Neural progenitor cell (in vitro differentiated cells): ENCODE measurements around the gene GAS1. TPM values are rescaled to one million over a fixed set of nuclear protein-coding genes. Genes with fewer than 3 reads are reported as not detected.

Source experiments
- DNase-seq: peaks from one replicate; pipeline ENCODE4 v3.0.0-alpha.2; 2016; ENCODE audit warnings: low spot score
- H2AFZ ChIP-seq: fragments of 200-600 bp; sonication (generic); replicated peaks from 2 replicates; pipeline ENCODE4 v1.6.1; 2016; ENCODE audit warnings: antibody characterized with exemption
- H3F3A ChIP-seq: fragments of 200-600 bp; sonication (generic); 2 replicates; pipeline ENCODE4 v1.6.1; 2016; ENCODE audit warnings: antibody characterized with exemption, low read depth
- H3K27ac ChIP-seq: fragments of 200-600 bp; sonication (generic); 2 replicates; pipeline ENCODE4 v1.5.1; 2016; ENCODE audit warnings: mild to moderate bottlenecking
- H3K27me3 ChIP-seq: fragments of 200-600 bp; sonication (generic); 2 replicates; pipeline ENCODE4 v1.6.1; 2016; ENCODE audit warnings: mild to moderate bottlenecking, moderate library complexity
- H3K36me3 ChIP-seq: fragments of 200-600 bp; sonication (generic); 2 replicates; pipeline ENCODE4 v1.5.1; 2016
- H3K4me1 ChIP-seq: fragments of 200-600 bp; sonication (generic); 2 replicates; pipeline ENCODE4 v1.6.1; 2016; ENCODE audit warnings: mixed run types
- H3K4me2 ChIP-seq: fragments of 200-600 bp; sonication (generic); 2 replicates; pipeline ENCODE4 v1.6.1; 2016
- H3K4me3 ChIP-seq: fragments of 200-600 bp; sonication (generic); 2 replicates; pipeline ENCODE4 v1.5.1; 2016
- H3K79me2 ChIP-seq: fragments of 200-600 bp; sonication (generic); 2 replicates; pipeline ENCODE4 v1.6.1; 2016; ENCODE audit warnings: low read depth
- H3K9ac ChIP-seq: fragments of 200-600 bp; sonication (generic); 2 replicates; pipeline ENCODE4 v1.6.1; 2016
- H3K9me3 ChIP-seq: fragments of 200-600 bp; sonication (generic); 2 replicates; pipeline ENCODE4 v1.5.1; 2016; ENCODE audit warnings: low read depth
- H4K20me1 ChIP-seq: fragments of 200-600 bp; sonication (generic); 2 replicates; pipeline ENCODE4 v1.6.1; 2016; ENCODE audit warnings: low read depth
- H3K27ac Mint-ChIP-seq: 3 replicates; pipeline ENCODE4 v1.8.0; 2021; ENCODE audit warnings: mixed read lengths
- H3K27me3 Mint-ChIP-seq: 2 replicates; pipeline ENCODE4 v1.8.0; 2022; ENCODE audit warnings: low read depth, mild to moderate bottlenecking, inconsistent platforms, moderate library complexity, mixed read lengths; ENCODE audit not compliant: insufficient read depth
- H3K36me3 Mint-ChIP-seq: 3 replicates; pipeline ENCODE4 v1.8.0; 2021; ENCODE audit warnings: mixed read lengths
- H3K4me1 Mint-ChIP-seq: 3 replicates; pipeline ENCODE4 v1.8.0; 2021; ENCODE audit warnings: mixed read lengths
- H3K4me3 Mint-ChIP-seq: 3 replicates; pipeline ENCODE4 v1.8.0; 2021; ENCODE audit warnings: mild to moderate bottlenecking, moderate library complexity, mixed read lengths
- H3K9me3 Mint-ChIP-seq: 3 replicates; pipeline ENCODE4 v1.8.0; 2020; ENCODE audit warnings: mixed read lengths
- EZH2 ChIP-seq: fragments of 200-600 bp; sonication (generic); IDR thresholded peaks from 2 replicates; pipeline ENCODE4 v1.6.1; 2017; ENCODE audit warnings: antibody characterized with exemption, mild to moderate bottlenecking, moderate library complexity
- EZH2phosphoT487 ChIP-seq: fragments of 200-600 bp; sonication (generic); IDR thresholded peaks from 2 replicates; pipeline ENCODE4 v1.6.1; 2017; ENCODE audit warnings: antibody characterized with exemption
- total RNA-seq: library from RNA; depleted of rRNA; stranded (reverse); fragments of >200 nt; gene quantifications from 2 replicates; pipeline ENCODE4 v1.2.3, GENCODE V29; 2015; ENCODE audit warnings: low replicate concordance
- TF ChIP-seq, protein P1 (sequence below): fragments of 200-600 bp; sonication (generic); IDR thresholded peaks from 2 replicates; pipeline ENCODE4 v1.5.1; 2017; ENCODE audit warnings: antibody characterized with exemption, mild to moderate bottlenecking

Gene GAS1
- total RNA-seq, 1 donor from 2014 or later: 68.1 TPM

DNA sequence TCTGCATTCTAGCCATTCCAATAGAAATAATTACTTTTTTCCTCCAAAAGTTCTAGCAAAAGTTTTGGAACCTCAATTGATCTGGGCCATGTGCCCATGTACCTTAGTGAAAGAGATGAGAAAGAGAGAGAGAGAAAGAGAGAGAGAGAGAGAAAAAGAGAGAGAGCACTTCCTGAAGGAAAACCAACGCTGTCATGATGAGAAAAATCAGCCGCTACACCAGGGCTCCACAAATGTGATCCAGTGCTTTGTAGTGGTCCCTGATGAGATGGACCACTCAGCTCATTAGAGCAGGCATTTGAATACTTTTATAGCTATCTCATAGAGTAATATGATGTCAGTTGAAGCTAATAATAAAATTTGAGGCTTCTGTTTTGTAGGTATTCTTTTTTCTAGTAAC is 7.7 kb upstream of the GAS1 start:
- TF ChIP-seq EZH2phosphoT487: no peak
- TF ChIP-seq, protein P1, sequence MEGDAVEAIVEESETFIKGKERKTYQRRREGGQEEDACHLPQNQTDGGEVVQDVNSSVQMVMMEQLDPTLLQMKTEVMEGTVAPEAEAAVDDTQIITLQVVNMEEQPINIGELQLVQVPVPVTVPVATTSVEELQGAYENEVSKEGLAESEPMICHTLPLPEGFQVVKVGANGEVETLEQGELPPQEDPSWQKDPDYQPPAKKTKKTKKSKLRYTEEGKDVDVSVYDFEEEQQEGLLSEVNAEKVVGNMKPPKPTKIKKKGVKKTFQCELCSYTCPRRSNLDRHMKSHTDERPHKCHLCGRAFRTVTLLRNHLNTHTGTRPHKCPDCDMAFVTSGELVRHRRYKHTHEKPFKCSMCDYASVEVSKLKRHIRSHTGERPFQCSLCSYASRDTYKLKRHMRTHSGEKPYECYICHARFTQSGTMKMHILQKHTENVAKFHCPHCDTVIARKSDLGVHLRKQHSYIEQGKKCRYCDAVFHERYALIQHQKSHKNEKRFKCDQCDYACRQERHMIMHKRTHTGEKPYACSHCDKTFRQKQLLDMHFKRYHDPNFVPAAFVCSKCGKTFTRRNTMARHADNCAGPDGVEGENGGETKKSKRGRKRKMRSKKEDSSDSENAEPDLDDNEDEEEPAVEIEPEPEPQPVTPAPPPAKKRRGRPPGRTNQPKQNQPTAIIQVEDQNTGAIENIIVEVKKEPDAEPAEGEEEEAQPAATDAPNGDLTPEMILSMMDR: no peak
- TF ChIP-seq EZH2: no peak
- no peak overlapping the region for H3K27ac Mint-ChIP-seq

DNA sequence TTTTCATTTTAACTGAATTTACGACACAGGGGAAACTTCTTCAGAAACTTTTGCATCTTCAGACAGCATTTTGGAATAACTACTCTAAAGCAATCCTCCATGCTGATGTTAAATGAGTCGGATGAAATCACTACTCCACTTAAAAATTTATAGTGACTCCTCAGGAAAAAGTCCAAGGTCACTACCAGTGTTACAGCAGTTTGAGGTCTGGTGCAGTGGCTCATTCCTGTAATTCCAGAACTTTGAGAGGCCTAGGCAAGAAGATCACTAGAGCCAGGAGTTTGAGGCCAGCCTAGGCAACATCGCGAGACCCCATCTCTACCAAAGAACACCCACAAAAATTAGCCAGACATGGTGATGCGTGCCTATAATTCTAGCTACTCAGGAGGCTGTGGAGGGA is 5.9 kb upstream of the GAS1 start:
- Histone ChIP-seq H3F3A (peaks cover 6% of the 10 kb centered on the region), H3K4me3 (no peak overlapping the region), H3K9ac (no peak overlapping the region), H3K27me3 (peaks cover 17% of the 10 kb centered on the region), H3K27ac (no peak overlapping the region), H3K4me2 (no peak overlapping the region), H2AFZ (no peak overlapping the region), H3K79me2 (no peaks in the 10 kb centered on the region), H3K36me3 (no peaks in the 10 kb centered on the region), H4K20me1 (no peaks in the 10 kb centered on the region), H3K9me3 (no peaks in the 10 kb centered on the region), H3K4me1 (peaks cover 6% of the 10 kb centered on the region)
- TF ChIP-seq EZH2phosphoT487 (no peak), EZH2 (no peak)
- TF ChIP-seq, protein P1: no peak
- no peak for DNase-seq
- H3K4me3 Mint-ChIP-seq: no peak overlapping the region
- peaks cover 25% of the 10 kb centered on the region for H3K9me3 Mint-ChIP-seq
- no peak overlapping the region for H3K27ac Mint-ChIP-seq
- peaks cover 9% of the 10 kb centered on the region for H3K36me3 Mint-ChIP-seq
- no peaks in the 10 kb centered on the region for H3K27me3 Mint-ChIP-seq
- H3K4me1 Mint-ChIP-seq: peaks cover 18% of the 10 kb centered on the region

More for the DNA sequence above, 7.7 kb upstream of the GAS1 start:
- Histone ChIP-seq H3K36me3 (no peaks in the 10 kb centered on the region), H3K4me3 (no peak overlapping the region), H3K4me2 (no peak overlapping the region), H3K79me2 (no peaks in the 10 kb centered on the region), H3K27me3 (peaks cover 4% of the 10 kb centered on the region), H4K20me1 (no peaks in the 10 kb centered on the region), H2AFZ (no peak overlapping the region), H3K4me1 (no peaks in the 10 kb centered on the region), H3K9me3 (no peaks in the 10 kb centered on the region), H3F3A (no peaks in the 10 kb centered on the region), H3K27ac (no peak overlapping the region), H3K9ac (no peak overlapping the region)
- Mint-ChIP-seq H3K27me3 (no peaks in the 10 kb centered on the region), H3K4me1 (peaks cover under 1% of the 10 kb centered on the region), H3K36me3 (peaks cover 9% of the 10 kb centered on the region), H3K4me3 (no peak overlapping the region), H3K9me3 (peaks cover 23% of the 10 kb centered on the region)
- DNase-seq: no peak

DNA sequence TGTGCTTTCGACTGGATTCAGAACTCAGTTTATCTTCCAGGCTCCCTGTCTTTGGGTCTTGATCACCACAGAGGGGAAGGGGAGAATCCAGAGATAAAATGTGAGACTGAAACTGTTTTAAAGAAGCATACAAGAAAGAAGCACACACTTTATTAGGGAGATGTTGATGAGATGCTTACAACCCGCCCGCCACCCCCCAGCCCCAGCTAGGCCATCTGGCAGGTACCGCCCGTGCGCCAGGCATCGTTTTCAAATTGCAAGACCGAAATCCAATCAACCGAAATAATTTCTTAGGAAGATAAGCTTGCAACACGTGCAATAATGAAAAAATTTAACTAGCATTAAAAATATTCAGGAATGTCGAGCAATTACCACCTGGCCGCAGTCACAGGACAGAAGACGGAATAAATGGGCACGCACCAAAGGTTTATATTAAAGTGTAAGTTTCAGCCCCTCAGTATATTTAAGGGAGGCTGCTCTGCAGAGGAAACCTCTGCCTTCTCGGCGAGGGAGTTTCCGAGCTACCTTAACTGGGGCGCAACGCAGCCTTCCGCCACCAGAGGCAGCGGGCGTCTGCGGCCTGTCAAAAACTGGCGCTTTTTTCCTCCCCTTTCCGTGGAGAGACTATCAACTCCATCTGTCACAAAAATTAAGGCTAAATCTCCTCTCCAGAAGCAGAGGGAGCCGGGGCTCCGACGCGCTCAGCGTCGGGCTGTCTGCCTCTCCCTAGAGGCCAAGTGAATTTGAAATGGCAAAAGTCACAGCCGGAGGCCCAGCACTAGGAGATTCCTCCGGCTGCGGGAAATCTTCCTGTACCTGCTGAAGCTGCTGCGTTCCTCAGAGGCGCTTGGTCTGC is 996 bp upstream of the GAS1 start:
- Histone ChIP-seq H3K9me3 (no peaks in the 10 kb centered on the region), H3K4me1 (peaks cover 23% of the 10 kb centered on the region), H3K27me3 (peaks cover 17% of the 10 kb centered on the region), H3K9ac (no peak overlapping the region), H3K79me2 (peaks cover 36% of the 10 kb centered on the region), H3K27ac (peak overlapping the region; percentile 53), H4K20me1 (peaks cover 31% of the 10 kb centered on the region), H3F3A (peaks cover 42% of the 10 kb centered on the region), H3K4me3 (peak overlapping the region; percentile 97), H2AFZ (peak overlapping the region; percentile 94), H3K36me3 (peaks cover 5% of the 10 kb centered on the region), H3K4me2 (peak overlapping the region; percentile 99)
- Mint-ChIP-seq H3K4me3 (peak overlapping the region; percentile 91), H3K27ac (peak overlapping the region; percentile 93), H3K27me3 (no peaks in the 10 kb centered on the region), H3K4me1 (peaks cover 31% of the 10 kb centered on the region), H3K9me3 (peaks cover 24% of the 10 kb centered on the region), H3K36me3 (peaks cover 16% of the 10 kb centered on the region)
- TF ChIP-seq, protein P1: peak; percentile 77
- TF ChIP-seq EZH2phosphoT487: no peak
- peak; percentile 90 for DNase-seq
